ENCODE data around the gene MYO7A. TPM values are rescaled to one million over a fixed set of nuclear protein-coding genes. Genes with fewer than 3 reads are reported as not detected.

The MYO7A gene
- total and polyA plus RNA-seq, 2 experiments from 2014 or later, result 0.48 to 1.6 TPM

GRCh38 chr11:77135069-77135468 lies 7.0 kb downstream of the MYO7A start:
- H3K9me3 ChIP-seq (ENCODE audit: low read depth), result no peaks in the 10 kb centered on the region
- H3K27me3 ChIP-seq, result no peaks in the 10 kb centered on the region
- no peaks in the 10 kb centered on the region for H3K36me3 ChIP-seq
- no peaks in the 10 kb centered on the region for H3K4me1 ChIP-seq (ENCODE audit: low read depth)
- H3K4me3 ChIP-seq, result no peak overlapping the region
- no peak overlapping the region for H3K27ac ChIP-seq
- no peak for DNase-seq (ENCODE audit: low read depth in 1 of 2, low spot score in 1 of 2)
- TF ChIP-seq CTCF (IDR thresholded peaks at IDR 0.05; ENCODE audit: low read depth, low read length), result no peak

- TF ChIP-seq CTCF (IDR thresholded peaks at IDR 0.05; ENCODE audit: low read depth, low read length), result no peak
- no peaks in the 10 kb centered on the region for H3K9me3 ChIP-seq (ENCODE audit: low read depth)
- H3K27ac ChIP-seq, result no peak overlapping the region
- no peaks in the 10 kb centered on the region for H3K27me3 ChIP-seq
- DNase-seq (ENCODE audit: low read depth in 1 of 2, low spot score in 1 of 2), result peak in 1 of 2 donors; percentile 45
- H3K36me3 ChIP-seq, result no peaks in the 10 kb centered on the region
- no peak overlapping the region for H3K4me3 ChIP-seq
- no peaks in the 10 kb centered on the region for H3K4me1 ChIP-seq (ENCODE audit: low read depth)
Observed at GRCh38 chr11:77136074-77136473, 8.0 kb downstream of the MYO7A start.

GRCh38 chr11:77136784-77137420 lies 8.9 kb downstream of the MYO7A start:
- no peak overlapping the region for H3K4me3 ChIP-seq
- TF ChIP-seq CTCF (IDR thresholded peaks at IDR 0.05; ENCODE audit: low read depth, low read length), result no peak
- no peak for DNase-seq (ENCODE audit: low read depth in 1 of 2, low spot score in 1 of 2)
- no peak overlapping the region for H3K27ac ChIP-seq
- no peaks in the 10 kb centered on the region for H3K4me1 ChIP-seq (ENCODE audit: low read depth)
- H3K27me3 ChIP-seq, result no peaks in the 10 kb centered on the region
- H3K36me3 ChIP-seq, result no peaks in the 10 kb centered on the region
- H3K9me3 ChIP-seq (ENCODE audit: low read depth), result no peaks in the 10 kb centered on the region

- H3K4me1 ChIP-seq (ENCODE audit: low read depth), result no peaks in the 10 kb centered on the region
- H3K36me3 ChIP-seq, result no peaks in the 10 kb centered on the region
- no peaks in the 10 kb centered on the region for H3K27me3 ChIP-seq
- no peak for DNase-seq (ENCODE audit: low read depth in 1 of 2, low spot score in 1 of 2)
- TF ChIP-seq CTCF (IDR thresholded peaks at IDR 0.05; ENCODE audit: low read depth, low read length), result no peak
- no peak overlapping the region for H3K4me3 ChIP-seq
- no peaks in the 10 kb centered on the region for H3K9me3 ChIP-seq (ENCODE audit: low read depth)
- no peak overlapping the region for H3K27ac ChIP-seq
Observed at GRCh38 chr11:77137421-77137820, 9.4 kb downstream of the MYO7A start.

GRCh38 chr11:77138106-77138649 lies 10.1 kb downstream of the MYO7A start:
- no peak for DNase-seq (ENCODE audit: low read depth in 1 of 2, low spot score in 1 of 2)
- H3K4me1 ChIP-seq (ENCODE audit: low read depth), result no peaks in the 10 kb centered on the region
- no peak overlapping the region for H3K4me3 ChIP-seq
- no peaks in the 10 kb centered on the region for H3K36me3 ChIP-seq
- no peak for TF ChIP-seq CTCF (IDR thresholded peaks at IDR 0.05; ENCODE audit: low read depth, low read length)
- no peaks in the 10 kb centered on the region for H3K27me3 ChIP-seq
- no peak overlapping the region for H3K27ac ChIP-seq
- no peaks in the 10 kb centered on the region for H3K9me3 ChIP-seq (ENCODE audit: low read depth)

Measured in cardiac muscle cell (in vitro differentiated cells and primary cell).